ENCODE data around the gene ACY1.

Gene ACY1

DNA sequence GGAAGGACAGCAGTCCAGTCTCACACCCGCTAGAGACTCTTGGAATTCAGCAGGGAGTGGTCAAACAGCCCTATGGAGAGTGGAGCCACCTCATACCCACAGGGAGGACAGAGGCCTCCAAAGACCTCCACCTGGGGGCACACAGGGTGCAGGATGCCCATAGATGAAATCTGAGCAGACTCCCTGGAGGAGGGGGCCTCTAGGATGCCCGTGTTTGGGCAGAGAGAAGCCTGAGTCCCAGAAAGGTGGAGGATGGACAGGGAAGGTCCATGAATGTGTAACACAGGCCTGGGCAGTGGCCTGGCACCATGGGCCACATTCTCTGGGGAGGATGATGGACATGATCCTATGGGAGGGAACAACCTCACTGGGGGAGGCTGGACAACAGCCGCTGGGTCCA is 51.3 kb downstream of the ACY1 start:
- Histone ChIP-seq H3K36me3 (ENCODE audit: control insufficient read depth in 2 of 2, insufficient read depth in 2 of 2, low read length in 2 of 2) (no peaks in the 10 kb centered on the region), H3K4me3 (ENCODE audit: low read length in 2 of 2) (no peak overlapping the region)

DNA sequence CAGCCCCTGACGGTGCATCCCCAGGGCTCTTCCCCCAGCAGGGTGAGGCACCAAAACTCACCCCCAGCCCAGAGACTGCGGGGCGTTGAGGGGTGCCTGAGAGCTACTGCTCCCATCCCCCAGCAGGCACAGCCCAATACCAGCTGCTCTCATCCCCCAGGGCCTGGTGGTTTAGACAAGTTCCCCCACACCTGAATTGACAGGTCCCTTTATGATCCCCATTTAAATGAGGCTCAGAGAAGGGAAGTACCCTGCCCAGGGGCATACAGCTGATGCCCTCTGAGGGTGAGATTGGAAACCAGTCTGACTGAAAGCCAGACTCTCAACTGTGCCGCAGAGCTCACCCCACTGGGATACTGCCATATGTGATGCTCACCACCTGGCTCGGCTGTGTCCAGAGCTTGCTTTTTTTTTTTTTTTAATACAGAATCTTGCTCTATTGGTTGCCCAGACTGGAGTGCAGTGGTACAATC is 52.9 kb downstream of the ACY1 start:
- H3K9ac ChIP-seq (ENCODE audit: low read depth in 1 of 2, low read length in 2 of 2), result no peak overlapping the region
- H3K27ac ChIP-seq (ENCODE audit: low read depth in 2 of 2, low read length in 2 of 2), result no peak overlapping the region
- H3K36me3 ChIP-seq (ENCODE audit: control insufficient read depth in 2 of 2, insufficient read depth in 2 of 2, low read length in 2 of 2), result no peaks in the 10 kb centered on the region
- no peaks in the 10 kb centered on the region for H3K4me1 ChIP-seq (ENCODE audit: control insufficient read depth in 2 of 2, insufficient read depth in 2 of 2, low read length in 2 of 2)
- no peak overlapping the region for H3K4me3 ChIP-seq (ENCODE audit: low read length in 2 of 2)
- H3K9me3 ChIP-seq (ENCODE audit: control insufficient read depth in 2 of 2, low read length in 2 of 2), result no peaks in the 10 kb centered on the region
- peaks cover 4 to 8% of the 10 kb centered on the region in 2 donors for H3K27me3 ChIP-seq (ENCODE audit: control insufficient read depth in 2 of 2, insufficient read depth in 2 of 2, low read length in 2 of 2)

More for the DNA sequence above, 51.3 kb downstream of the ACY1 start:
- Histone ChIP-seq H3K27ac (ENCODE audit: low read depth in 2 of 2, low read length in 2 of 2) (no peak overlapping the region), H3K4me1 (ENCODE audit: control insufficient read depth in 2 of 2, insufficient read depth in 2 of 2, low read length in 2 of 2) (no peaks in the 10 kb centered on the region), H3K9ac (ENCODE audit: low read depth in 1 of 2, low read length in 2 of 2) (no peak overlapping the region), H3K9me3 (ENCODE audit: control insufficient read depth in 2 of 2, low read length in 2 of 2) (no peaks in the 10 kb centered on the region), H3K27me3 (ENCODE audit: control insufficient read depth in 2 of 2, insufficient read depth in 2 of 2, low read length in 2 of 2) (peaks cover 4% of the 10 kb centered on the region in 2 donors)

DNA sequence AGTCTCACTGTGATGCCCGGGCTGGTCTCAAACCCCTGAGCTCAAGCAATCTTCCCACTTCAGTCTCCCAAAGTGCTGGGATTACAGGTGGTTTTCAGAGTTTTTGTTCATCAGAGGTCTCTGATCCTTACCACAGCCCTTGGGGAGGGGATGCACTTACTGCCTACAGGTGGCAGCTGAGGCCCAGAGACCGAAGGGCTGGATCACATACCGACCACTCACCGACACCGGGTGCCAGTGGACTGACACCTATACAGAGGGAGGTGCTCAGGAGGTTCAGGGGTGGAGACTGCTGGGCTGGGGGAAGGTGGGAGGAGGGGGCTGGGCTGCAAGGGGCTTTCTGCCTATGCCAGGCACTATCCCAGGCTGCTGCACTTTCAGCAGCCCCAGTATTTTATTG is 53.5 kb downstream of the ACY1 start:
- Histone ChIP-seq H3K9me3 (ENCODE audit: control insufficient read depth in 2 of 2, low read length in 2 of 2) (no peaks in the 10 kb centered on the region), H3K36me3 (ENCODE audit: control insufficient read depth in 2 of 2, insufficient read depth in 2 of 2, low read length in 2 of 2) (no peaks in the 10 kb centered on the region), H3K4me1 (ENCODE audit: control insufficient read depth in 2 of 2, insufficient read depth in 2 of 2, low read length in 2 of 2) (no peaks in the 10 kb centered on the region), H3K27ac (ENCODE audit: low read depth in 2 of 2, low read length in 2 of 2) (no peak overlapping the region), H3K9ac (ENCODE audit: low read depth in 1 of 2, low read length in 2 of 2) (no peak overlapping the region), H3K27me3 (ENCODE audit: control insufficient read depth in 2 of 2, insufficient read depth in 2 of 2, low read length in 2 of 2) (peaks cover 4 to 8% of the 10 kb centered on the region in 2 donors), H3K4me3 (ENCODE audit: low read length in 2 of 2) (no peak overlapping the region)

DNA sequence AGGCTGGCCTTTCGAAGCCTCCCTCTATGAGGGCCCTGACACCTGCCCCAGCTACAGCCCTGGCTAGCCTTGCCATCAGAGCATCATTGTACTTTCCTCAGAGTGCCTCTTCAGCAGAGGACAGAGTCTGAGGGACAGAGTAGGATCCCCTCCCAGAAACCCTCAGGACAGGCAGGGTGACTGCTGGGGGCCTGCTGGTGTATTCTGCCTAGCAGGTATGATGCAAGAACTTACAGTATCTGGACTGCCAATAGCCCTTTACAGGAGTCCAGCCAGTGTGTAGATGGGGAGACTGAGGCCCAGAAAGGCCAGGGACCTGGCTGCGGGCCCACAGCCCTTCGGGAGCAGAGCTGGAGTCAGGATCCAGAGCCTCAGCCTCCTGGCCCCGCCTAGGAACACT is 54.0 kb downstream of the ACY1 start:
- Histone ChIP-seq H3K4me3 (ENCODE audit: low read length in 2 of 2) (no peak overlapping the region), H3K36me3 (ENCODE audit: control insufficient read depth in 2 of 2, insufficient read depth in 2 of 2, low read length in 2 of 2) (no peaks in the 10 kb centered on the region), H3K4me1 (ENCODE audit: control insufficient read depth in 2 of 2, insufficient read depth in 2 of 2, low read length in 2 of 2) (no peaks in the 10 kb centered on the region), H3K27ac (ENCODE audit: low read depth in 2 of 2, low read length in 2 of 2) (no peak overlapping the region), H3K27me3 (ENCODE audit: control insufficient read depth in 2 of 2, insufficient read depth in 2 of 2, low read length in 2 of 2) (peaks cover 4 to 8% of the 10 kb centered on the region in 2 donors), H3K9ac (ENCODE audit: low read depth in 1 of 2, low read length in 2 of 2) (no peak overlapping the region), H3K9me3 (ENCODE audit: control insufficient read depth in 2 of 2, low read length in 2 of 2) (no peaks in the 10 kb centered on the region)

DNA sequence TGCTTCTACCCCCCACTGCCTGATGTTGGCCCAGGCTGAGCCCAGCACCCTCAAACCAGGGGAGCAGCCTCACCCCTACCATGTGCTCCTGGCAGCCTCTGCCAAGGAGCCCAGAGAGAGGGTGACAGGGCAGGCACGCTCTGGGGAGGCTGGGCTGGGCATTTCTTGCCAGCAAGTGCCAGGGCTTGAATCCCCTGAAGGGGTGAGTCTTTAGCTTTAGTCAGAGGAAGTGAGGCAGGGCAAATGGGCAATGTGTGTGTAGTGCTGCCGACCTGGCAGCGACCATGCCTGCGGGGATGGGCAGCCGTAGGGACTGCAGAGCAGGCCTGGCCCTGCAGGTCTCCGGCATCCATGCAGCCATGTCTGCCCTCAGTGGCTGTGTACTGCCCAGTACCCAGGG is 54.9 kb downstream of the ACY1 start:
- Histone ChIP-seq H3K27ac (ENCODE audit: low read depth in 2 of 2, low read length in 2 of 2) (no peak overlapping the region), H3K4me1 (ENCODE audit: control insufficient read depth in 2 of 2, insufficient read depth in 2 of 2, low read length in 2 of 2) (no peaks in the 10 kb centered on the region), H3K4me3 (ENCODE audit: low read length in 2 of 2) (no peak overlapping the region), H3K9me3 (ENCODE audit: control insufficient read depth in 2 of 2, low read length in 2 of 2) (no peaks in the 10 kb centered on the region), H3K27me3 (ENCODE audit: control insufficient read depth in 2 of 2, insufficient read depth in 2 of 2, low read length in 2 of 2) (peaks cover 4 to 8% of the 10 kb centered on the region in 2 donors), H3K9ac (ENCODE audit: low read depth in 1 of 2, low read length in 2 of 2) (no peak overlapping the region), H3K36me3 (ENCODE audit: control insufficient read depth in 2 of 2, insufficient read depth in 2 of 2, low read length in 2 of 2) (no peaks in the 10 kb centered on the region)

Measured in mucosa of rectum (tissue), 2 donors.